B cell (primary cell): ENCODE measurements around the gene SYT17. TPM values are rescaled to one million over a fixed set of nuclear protein-coding genes. Genes with fewer than 3 reads are reported as not detected.

Source experiments
- ATAC-seq: fragments of 200-7000 bp; cut with Tn5 transposase; one replicate; pipeline ENCODE4 v1.10.0; 2021; ENCODE audit warnings: low read depth, mild to moderate bottlenecking, moderate number of reproducible peaks, moderate library complexity
- CTCF ChIA-PET: fragments of 350-600 bp; sonication (Branson Sonifier 250); formaldehyde crosslinking; loops from one replicate; lab custom pipeline; 2021; ENCODE audit warnings: antibody characterized with exemption, inconsistent platforms; lab: Charles Lee
- POLR2A ChIA-PET: fragments of 350-600 bp; sonication (Branson Sonifier 250); formaldehyde crosslinking; loops from one replicate; lab custom pipeline; 2021; ENCODE audit warnings: antibody characterized with exemption; lab: Charles Lee
- DNase-seq: peaks from one replicate; pipeline ENCODE4 v3.0.0; 2013
- H2AFZ ChIP-seq: 2 replicates; pipeline ENCODE4 v1.6.1; 2012; ENCODE audit warnings: mild to moderate bottlenecking, low read depth, low read length; ENCODE audit not compliant: insufficient read depth, poor library complexity, severe bottlenecking
- H3K27ac ChIP-seq, 2 donors: 1 replicate in 1 of 2; 2 replicates in 1 of 2; pipeline ENCODE4 v1.5.1; 2012 to 2013; ENCODE audit warnings: low read length in 2 of 2, mild to moderate bottlenecking in 2 of 2, moderate library complexity in 1 of 2
- H3K27me3 ChIP-seq, 4 experiments: fragments of 200-600 bp in 1 of 4; sonication (generic) in 1 of 4; replicated peaks in 1 of 4; 1 replicate in 2 of 4; 2 replicates in 2 of 4; pipeline versions ENCODE4 v1.6.1 to v1.7.0; 2013 to 2016; ENCODE audit warnings: low read length in 3 of 4, mild to moderate bottlenecking in 2 of 4, mixed read lengths in 1 of 4, moderate library complexity in 1 of 4; ENCODE audit not compliant: insufficient read depth in 4 of 4, control insufficient read depth in 3 of 4; ENCODE audit errors: control extremely low read depth in 1 of 4
- H3K36me3 ChIP-seq, 2 experiments: replicated peaks in 1 of 2; 1 replicate in 1 of 2; 2 replicates in 1 of 2; pipeline versions ENCODE4 v1.6.1 to v1.7.1; 2013; ENCODE audit warnings: low read length in 1 of 2; ENCODE audit not compliant: insufficient read depth in 2 of 2, control insufficient read depth in 1 of 2; ENCODE audit errors: control extremely low read depth in 1 of 2, extremely low read depth in 1 of 2
- H3K4me1 ChIP-seq, 2 donors: fragments of 200-600 bp in 1 of 2; sonication (generic) in 1 of 2; 1 replicate in 1 of 2; 2 replicates in 1 of 2; pipeline versions ENCODE4 v1.5.1 to v1.6.1; 2013 to 2017; ENCODE audit warnings: low read length in 2 of 2; ENCODE audit not compliant: control insufficient read depth in 2 of 2, insufficient read depth in 2 of 2
- H3K4me2 ChIP-seq: replicated peaks from 2 replicates; pipeline ENCODE3; 2012; ENCODE audit warnings: mild to moderate bottlenecking, low read depth, low read length; ENCODE audit not compliant: poor library complexity, severe bottlenecking
- H3K4me3 ChIP-seq, 5 experiments: fragments of 200-600 bp in 1 of 5; sonication (generic) in 1 of 5; 1 replicate in 3 of 5; 2 replicates in 2 of 5; pipeline versions ENCODE4 v1.5.1 to v1.7.0; 2011 to 2016; ENCODE audit warnings: low read length in 4 of 5, mild to moderate bottlenecking in 4 of 5, low read depth in 2 of 5, control low read depth in 1 of 5, moderate library complexity in 1 of 5; ENCODE audit not compliant: insufficient read depth in 1 of 5; ENCODE audit errors: control extremely low read depth in 1 of 5, extremely low read depth in 1 of 5
- H3K79me2 ChIP-seq: fragments of 200-600 bp; sonication (generic); one replicate; pipeline ENCODE4 v1.6.0; 2016; ENCODE audit warnings: low read length; ENCODE audit not compliant: control insufficient read depth, insufficient read depth
- H3K9ac ChIP-seq: fragments of 200-600 bp; sonication (generic); 2 replicates; pipeline ENCODE4 v1.6.1; 2017; ENCODE audit warnings: mild to moderate bottlenecking, low read length, moderate library complexity
- H3K9me3 ChIP-seq, 3 donors: one replicate each; pipeline versions ENCODE4 v1.6.1 to v1.7.1; 2013; ENCODE audit warnings: low read length in 2 of 3; ENCODE audit not compliant: control insufficient read depth in 2 of 3, insufficient read depth in 1 of 3; ENCODE audit errors: control extremely low read depth in 1 of 3
- H4K20me1 ChIP-seq: 2 replicates; pipeline ENCODE4 v1.6.0; 2012; ENCODE audit warnings: mild to moderate bottlenecking, low read length; ENCODE audit not compliant: insufficient read depth, control insufficient read depth, poor library complexity, severe bottlenecking
- H3K27ac Mint-ChIP-seq: one replicate; pipeline ENCODE4 v1.8.0; 2021; ENCODE audit warnings: mixed read lengths
- H3K27me3 Mint-ChIP-seq: one replicate; pipeline ENCODE4 v1.8.0; 2021; ENCODE audit warnings: mixed read lengths
- H3K4me1 Mint-ChIP-seq: one replicate; pipeline ENCODE4 v1.8.0; 2021; ENCODE audit warnings: mixed read lengths
- H3K4me3 Mint-ChIP-seq: one replicate; pipeline ENCODE4 v1.8.0; 2021; ENCODE audit warnings: mixed read lengths
- H3K9me3 Mint-ChIP-seq: one replicate; pipeline ENCODE4 v1.8.0; 2022; ENCODE audit warnings: mixed read lengths; ENCODE audit not compliant: insufficient read depth
- EZH2 ChIP-seq: IDR thresholded peaks from 2 replicates; pipeline ENCODE4 v1.6.1; 2012; ENCODE audit warnings: borderline replicate concordance, low read depth, mild to moderate bottlenecking, moderate library complexity, low read length; ENCODE audit not compliant: insufficient read depth, poor library complexity, severe bottlenecking
- WGBS: methylation state at CpG from one replicate; pipeline ENCODE4 v1.1.5; 2013; ENCODE audit warnings: missing lambda C conversion rate; ENCODE audit not compliant: insufficient coverage; 5-methylcytosine and 5-hydroxymethylcytosine counted together
- intact Hi-C: fragments of 100-400 bp; cut with micrococcal nuclease; formaldehyde crosslinking; loops from one replicate; pipeline ENCODE4 v1.10.0; 2022
- polyA plus RNA-seq: library from polyadenylated mRNA; depleted of rRNA; stranded (reverse); fragments of >200 nt; gene quantifications from 2 replicates; pipeline ENCODE4 v1.2.3, GENCODE V29; 2012
- total RNA-seq, 2 donors: library from RNA; stranded (reverse); fragments of 120-200 nt in 1 of 2; gene quantifications; 1 replicate in 1 of 2; 2 replicates in 1 of 2; pipeline versions ENCODE4 v1.2.3 to v1.2.4, GENCODE V29; 2013 to 2022
- TF ChIP-seq, protein P1 (sequence below): fragments of 200-600 bp; IDR thresholded peaks from one replicate; pipeline ENCODE4 v1.8.0; 2022; ENCODE audit warnings: antibody characterized with exemption, mild to moderate bottlenecking

The SYT17 gene
- total and polyA plus RNA-seq, 2 donors (not counting 1 experiment from before 2014, with no cell fraction given): 24.9 to 27.7 TPM

- no peaks in the 10 kb centered on the region for H4K20me1 ChIP-seq
- peaks cover 0 to 22% of the 10 kb centered on the region in 2 experiments for H3K36me3 ChIP-seq
- H3K4me2 ChIP-seq: no peak overlapping the region
- H3K9me3 ChIP-seq: peaks cover 2 to 65% (median 34%) of the 10 kb centered on the region in 3 donors
- ATAC-seq (no peak), DNase-seq (no peak)
- no peak overlapping the region for H3K27ac ChIP-seq
- no peaks in the 10 kb centered on the region for H3K4me1 ChIP-seq
- intact Hi-C loops: no loop called here
- CTCF ChIA-PET: no interaction called here
- Mint-ChIP-seq H3K9me3 (peaks cover 8% of the 10 kb centered on the region), H3K27ac (no peak overlapping the region), H3K27me3 (no peaks in the 10 kb centered on the region), H3K4me3 (no peak overlapping the region), H3K4me1 (no peaks in the 10 kb centered on the region)
- H3K79me2 ChIP-seq: no peaks in the 10 kb centered on the region
- POLR2A ChIA-PET: no interaction called here
- no CpG with 5 or more reads among the region's 4 CpGs for WGBS
- TF ChIP-seq, protein P1, sequence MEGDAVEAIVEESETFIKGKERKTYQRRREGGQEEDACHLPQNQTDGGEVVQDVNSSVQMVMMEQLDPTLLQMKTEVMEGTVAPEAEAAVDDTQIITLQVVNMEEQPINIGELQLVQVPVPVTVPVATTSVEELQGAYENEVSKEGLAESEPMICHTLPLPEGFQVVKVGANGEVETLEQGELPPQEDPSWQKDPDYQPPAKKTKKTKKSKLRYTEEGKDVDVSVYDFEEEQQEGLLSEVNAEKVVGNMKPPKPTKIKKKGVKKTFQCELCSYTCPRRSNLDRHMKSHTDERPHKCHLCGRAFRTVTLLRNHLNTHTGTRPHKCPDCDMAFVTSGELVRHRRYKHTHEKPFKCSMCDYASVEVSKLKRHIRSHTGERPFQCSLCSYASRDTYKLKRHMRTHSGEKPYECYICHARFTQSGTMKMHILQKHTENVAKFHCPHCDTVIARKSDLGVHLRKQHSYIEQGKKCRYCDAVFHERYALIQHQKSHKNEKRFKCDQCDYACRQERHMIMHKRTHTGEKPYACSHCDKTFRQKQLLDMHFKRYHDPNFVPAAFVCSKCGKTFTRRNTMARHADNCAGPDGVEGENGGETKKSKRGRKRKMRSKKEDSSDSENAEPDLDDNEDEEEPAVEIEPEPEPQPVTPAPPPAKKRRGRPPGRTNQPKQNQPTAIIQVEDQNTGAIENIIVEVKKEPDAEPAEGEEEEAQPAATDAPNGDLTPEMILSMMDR: no peak
- no peak for TF ChIP-seq EZH2
- no peak overlapping the region for H3K9ac ChIP-seq
- H2AFZ ChIP-seq: no peak overlapping the region
- no peaks in the 10 kb centered on the region for H3K27me3 ChIP-seq
- no peak overlapping the region for H3K4me3 ChIP-seq
Measured at GRCh38 chr16:19235886-19236285, 67.8 kb downstream of the SYT17 start.

GRCh38 chr16:19236561-19237209 is 68.6 kb downstream of the SYT17 start:
- Histone ChIP-seq H4K20me1 (no peaks in the 10 kb centered on the region), H3K4me1 (no peaks in the 10 kb centered on the region), H3K4me3 (no peak overlapping the region), H3K27ac (no peak overlapping the region), H3K79me2 (no peaks in the 10 kb centered on the region), H3K4me2 (no peak overlapping the region), H3K27me3 (no peaks in the 10 kb centered on the region), H2AFZ (no peak overlapping the region), H3K36me3 (peaks cover 0 to 22% of the 10 kb centered on the region in 2 experiments), H3K9me3 (peaks cover 2 to 68% (median 34%) of the 10 kb centered on the region in 3 donors), H3K9ac (no peak overlapping the region)
- Mint-ChIP-seq H3K4me3 (no peak overlapping the region), H3K27me3 (no peaks in the 10 kb centered on the region), H3K27ac (no peak overlapping the region), H3K9me3 (peaks cover 8% of the 10 kb centered on the region), H3K4me1 (no peaks in the 10 kb centered on the region)
- ChIA-PET CTCF (no interaction called here), POLR2A (no interaction called here)
- TF ChIP-seq, protein P1: no peak
- no peak for TF ChIP-seq EZH2
- no peak for DNase-seq
- ATAC-seq: no peak
- intact Hi-C loops: no loop called here
- WGBS: 93% methylated on average over 3 of the region's 4 CpGs
